Choroid plexus epithelial cell (primary cell): ENCODE results near the gene MRAS.
"Not testable (repeated sequence)": the region's sequence is repeated elsewhere in the genome, so short reads cannot be mapped to it uniquely, and the experiment has no call there.

Experiments
- DNase-seq: peaks from one replicate; pipeline ENCODE4 v3.0.0-alpha.2; 2010; ENCODE audit warnings: low read depth
- H3K4me3 ChIP-seq: 2 replicates; pipeline ENCODE4 v1.5.1; 2011; ENCODE audit warnings: low read depth, mild to moderate bottlenecking, control low read depth, low read length, moderate library complexity
- TF ChIP-seq, protein P1 (sequence below): conservative IDR thresholded peaks from 2 replicates; pipeline ENCODE4 v1.5.1; 2011; ENCODE audit warnings: low read depth, mild to moderate bottlenecking, control low read depth, inconsistent platforms, low read length, moderate library complexity

The MRAS gene

DNA sequence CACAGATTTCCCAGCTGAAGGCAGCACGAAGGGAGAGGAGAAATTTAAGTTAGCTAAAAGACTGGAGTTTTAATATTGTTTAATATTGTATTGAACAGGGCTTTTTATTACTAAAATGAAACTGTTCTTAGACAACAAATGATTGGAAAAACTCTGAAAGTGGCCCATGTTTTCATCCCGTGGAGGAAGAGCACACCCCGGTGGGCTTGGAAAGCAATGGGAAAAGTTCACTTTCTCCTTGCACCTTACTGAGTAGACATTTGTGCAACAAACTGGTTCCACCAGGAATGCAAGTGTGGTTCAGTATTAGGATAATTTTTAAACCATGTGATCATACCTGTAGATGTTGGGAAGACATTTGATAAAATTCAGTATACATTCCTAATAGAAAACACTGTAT lies 77.8 kb downstream of the MRAS start:
- TF ChIP-seq, protein P1, sequence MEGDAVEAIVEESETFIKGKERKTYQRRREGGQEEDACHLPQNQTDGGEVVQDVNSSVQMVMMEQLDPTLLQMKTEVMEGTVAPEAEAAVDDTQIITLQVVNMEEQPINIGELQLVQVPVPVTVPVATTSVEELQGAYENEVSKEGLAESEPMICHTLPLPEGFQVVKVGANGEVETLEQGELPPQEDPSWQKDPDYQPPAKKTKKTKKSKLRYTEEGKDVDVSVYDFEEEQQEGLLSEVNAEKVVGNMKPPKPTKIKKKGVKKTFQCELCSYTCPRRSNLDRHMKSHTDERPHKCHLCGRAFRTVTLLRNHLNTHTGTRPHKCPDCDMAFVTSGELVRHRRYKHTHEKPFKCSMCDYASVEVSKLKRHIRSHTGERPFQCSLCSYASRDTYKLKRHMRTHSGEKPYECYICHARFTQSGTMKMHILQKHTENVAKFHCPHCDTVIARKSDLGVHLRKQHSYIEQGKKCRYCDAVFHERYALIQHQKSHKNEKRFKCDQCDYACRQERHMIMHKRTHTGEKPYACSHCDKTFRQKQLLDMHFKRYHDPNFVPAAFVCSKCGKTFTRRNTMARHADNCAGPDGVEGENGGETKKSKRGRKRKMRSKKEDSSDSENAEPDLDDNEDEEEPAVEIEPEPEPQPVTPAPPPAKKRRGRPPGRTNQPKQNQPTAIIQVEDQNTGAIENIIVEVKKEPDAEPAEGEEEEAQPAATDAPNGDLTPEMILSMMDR: peak; percentile 82

DNA sequence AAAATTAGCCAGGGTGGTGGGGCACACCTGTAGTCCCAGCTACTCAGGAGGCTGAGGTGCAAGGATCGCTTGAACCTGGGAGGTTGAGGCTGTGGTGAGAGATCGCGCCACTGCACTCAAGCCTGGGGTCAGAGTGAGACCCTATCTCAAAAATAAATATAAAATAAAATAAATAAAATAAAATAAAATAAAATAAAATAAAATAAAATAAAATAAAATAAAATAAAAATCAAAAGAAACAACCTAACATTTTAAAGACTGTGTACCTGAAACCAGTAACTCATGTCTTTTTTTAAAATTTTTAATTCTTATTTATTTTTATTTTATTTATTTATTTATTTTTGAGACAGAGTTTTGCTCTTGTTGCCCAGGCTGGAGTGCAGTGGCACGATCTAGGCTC lies 78.4 kb downstream of the MRAS start:
- not testable (repeated sequence) for DNase-seq

More for the DNA sequence above, 77.8 kb downstream of the MRAS start:
- H3K4me3 ChIP-seq: no peak overlapping the region
- peak; percentile 65 for DNase-seq

DNA sequence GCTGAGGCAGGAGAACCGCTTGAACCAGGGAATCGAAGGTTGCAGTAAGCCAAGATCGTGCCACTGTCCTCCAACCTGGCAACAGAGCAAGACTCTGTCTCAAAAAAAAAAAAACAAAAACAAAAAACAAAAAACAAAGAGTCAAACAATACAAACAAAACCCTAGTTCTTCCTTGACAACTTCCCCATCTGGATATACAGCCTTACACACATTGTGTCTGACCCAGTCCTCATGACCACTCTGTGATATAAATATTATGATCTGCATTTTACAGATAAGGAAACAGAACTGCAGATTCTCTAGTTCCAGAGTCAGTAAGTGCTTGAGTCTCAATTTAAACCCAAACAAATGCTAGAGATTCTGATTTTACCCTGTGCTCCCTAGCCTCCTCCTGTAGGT lies 81.3 kb downstream of the MRAS start:
- H3K4me3 ChIP-seq: no peak overlapping the region
- DNase-seq: no peak
- TF ChIP-seq, protein P1: no peak

More for the DNA sequence above, 78.4 kb downstream of the MRAS start:
- not testable (repeated sequence) for H3K4me3 ChIP-seq

DNA sequence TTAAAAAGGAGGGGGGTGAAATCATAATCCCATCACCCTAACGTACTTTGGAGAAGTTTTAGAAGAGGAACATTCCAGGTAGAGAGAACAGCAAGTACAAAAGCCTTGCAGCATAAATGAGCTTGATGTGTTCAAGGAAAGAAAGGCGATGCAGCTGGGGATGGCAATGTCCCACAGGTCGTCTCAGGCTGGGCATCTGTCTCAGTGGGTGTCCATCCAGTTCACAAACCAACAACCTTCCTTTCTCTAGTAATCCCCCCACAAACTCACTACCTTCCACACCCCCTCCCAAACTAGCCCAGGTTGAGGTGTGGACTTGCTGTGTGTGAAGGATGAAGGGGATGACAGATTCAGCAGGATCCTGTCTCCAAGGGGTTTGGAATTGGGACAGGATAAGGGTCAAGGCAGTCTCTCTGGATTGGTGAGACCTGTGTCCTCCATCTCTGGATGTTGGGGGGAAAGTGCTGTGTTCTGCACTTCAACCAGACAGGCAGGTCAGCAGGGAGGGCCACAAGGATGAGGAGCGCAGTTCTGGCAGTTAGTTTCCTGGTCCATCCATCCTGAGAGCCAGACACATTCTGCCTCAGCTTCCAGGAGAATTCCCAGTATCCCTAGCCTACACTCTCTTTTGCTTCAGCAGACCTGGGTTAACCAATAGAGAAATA lies 84.3 kb downstream of the MRAS start:
- TF ChIP-seq, protein P1: no peak
- no peak overlapping the region for H3K4me3 ChIP-seq
- DNase-seq: no peak

DNA sequence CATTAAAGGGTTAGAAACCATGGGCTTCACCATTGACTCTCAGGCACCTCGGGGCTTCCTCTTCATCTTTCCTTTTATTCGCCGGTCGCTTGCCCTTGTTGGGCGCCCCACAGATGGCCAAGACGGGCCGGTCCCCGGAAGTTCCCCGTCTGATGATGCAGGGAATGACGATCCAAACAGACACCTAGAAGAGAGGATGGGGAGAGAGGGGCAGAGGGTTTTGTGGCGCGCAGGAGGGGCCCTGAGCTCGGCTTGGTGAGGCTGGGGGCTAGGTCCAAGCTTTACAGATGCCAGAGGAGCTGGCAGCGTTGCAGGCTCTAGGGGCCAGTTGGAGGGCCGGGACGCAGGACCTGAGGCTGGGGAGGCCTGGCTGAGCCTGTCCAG lies 85.5 kb downstream of the MRAS start:
- no peak for DNase-seq
- peak overlapping the region; percentile 53 for H3K4me3 ChIP-seq
- TF ChIP-seq, protein P1: no peak

DNA sequence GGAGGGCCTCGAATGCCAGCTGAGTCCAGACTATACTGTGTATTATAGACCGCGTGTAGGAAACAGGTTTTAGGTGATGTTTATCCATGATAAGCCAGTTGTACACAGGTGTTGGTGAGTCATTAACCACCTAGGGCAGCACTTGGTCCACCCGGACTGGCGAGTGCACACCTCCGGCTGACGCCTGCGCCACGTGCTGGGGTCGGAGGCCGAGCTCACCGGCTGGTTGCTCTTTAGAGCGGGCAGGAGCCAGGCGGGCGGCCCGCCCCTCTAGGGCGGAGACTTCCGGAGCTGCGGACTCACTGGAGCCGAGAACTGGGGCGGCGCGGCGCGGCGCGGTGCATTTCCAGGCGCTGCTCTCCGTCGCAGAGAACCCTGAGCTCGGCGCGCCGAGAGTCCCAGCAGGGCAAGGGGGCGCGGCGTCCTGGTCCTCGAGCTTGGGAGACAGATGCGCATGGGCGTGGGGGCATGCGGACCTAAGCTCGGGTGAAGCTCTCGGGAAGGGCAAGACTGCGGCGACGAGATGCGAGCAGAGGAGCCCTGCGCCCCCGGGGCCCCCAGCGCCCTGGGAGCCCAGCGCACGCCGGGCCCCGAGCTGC lies 86.0 kb downstream of the MRAS start, which contains the start of gene ESYT3:
Gene ESYT3, plus strand, starts transcription at position 341 of the 599 bp plus-strand sequence. Its CDS starts 183 bp downstream, at position 524.
- H3K4me3 ChIP-seq: peak within 1 kb of the TSS; percentile 53
- TF ChIP-seq, protein P1: no peak

DNA sequence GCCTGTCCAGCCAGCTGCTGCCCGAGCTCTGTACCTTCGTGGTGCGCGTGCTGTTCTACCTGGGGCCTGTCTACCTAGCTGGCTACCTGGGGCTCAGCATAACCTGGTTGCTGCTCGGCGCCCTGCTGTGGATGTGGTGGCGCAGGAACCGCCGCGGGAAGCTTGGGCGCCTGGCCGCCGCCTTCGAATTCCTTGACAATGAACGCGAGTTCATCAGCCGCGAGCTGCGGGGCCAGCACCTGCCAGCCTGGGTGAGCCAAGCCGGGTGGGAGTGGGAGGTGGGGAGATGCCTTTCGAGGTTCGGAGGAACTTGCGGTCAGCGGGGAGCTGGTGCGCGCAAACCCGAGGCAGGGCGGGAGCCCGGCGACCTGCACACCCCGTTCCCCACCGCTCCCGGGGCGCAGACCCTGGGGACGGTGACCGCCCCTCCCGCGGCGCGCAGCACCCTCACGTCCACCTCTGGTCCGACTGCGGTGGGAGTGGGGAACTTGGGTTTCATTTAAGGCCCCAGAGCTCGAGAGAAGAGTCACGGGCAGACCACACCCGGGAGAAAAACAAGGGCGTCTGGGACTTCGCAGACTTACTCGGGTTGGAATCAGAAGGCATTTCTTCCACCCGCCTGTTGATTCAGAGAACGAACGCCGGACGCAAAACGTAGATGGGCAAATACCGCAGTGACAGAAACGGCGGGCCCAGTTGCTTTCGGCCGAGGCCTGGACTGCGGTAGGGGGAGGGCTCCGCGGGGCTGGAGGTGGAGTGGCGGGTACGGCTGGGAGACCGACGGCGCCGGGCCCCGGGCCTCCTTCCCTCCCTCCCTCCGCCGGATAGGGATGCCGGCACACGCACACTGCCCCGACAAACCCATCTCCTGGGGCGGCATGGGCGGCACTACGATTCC lies 86.7 kb downstream of the MRAS start:
- TF ChIP-seq, protein P1: no peak
- H3K4me3 ChIP-seq: peak overlapping the region; percentile 53
- peak; percentile 16 for DNase-seq

More for the DNA sequence above, 86.0 kb downstream of the MRAS start, which contains the start of gene ESYT3:
- DNase-seq: peak; percentile 60
